Peyer's patch (tissue), 4 donors: Measurements from ENCODE around the gene LEFTY2. TPM values are rescaled to one million over a fixed set of nuclear protein-coding genes. Genes with fewer than 3 reads are reported as not detected.
"Not testable (repeated sequence)": the region's sequence is repeated elsewhere in the genome, so short reads cannot be mapped to it uniquely, and the experiment has no call there.

Experiments
- DNase-seq, 3 donors: peaks; one replicate each; pipeline ENCODE4 v3.0.0-alpha.2; 2017 to 2019
- H3K27ac ChIP-seq, 4 donors: fragments of 200-600 bp; sonication (generic); one replicate each; pipeline ENCODE4 v1.5.1; 2016 to 2019
- H3K27me3 ChIP-seq, 2 donors: fragments of 200-600 bp; sonication (generic); one replicate each; pipeline ENCODE4 v1.5.1; 2019
- H3K36me3 ChIP-seq, 3 donors: fragments of 200-600 bp; sonication (generic); one replicate each; pipeline ENCODE4 v1.5.1; 2016 to 2019
- H3K4me1 ChIP-seq, 4 donors: fragments of 200-600 bp; sonication (generic); one replicate each; pipeline ENCODE4 v1.5.1; 2016 to 2019
- H3K4me3 ChIP-seq, 4 donors: fragments of 200-600 bp; sonication (generic); 1 replicate in 3 of 4; 2 replicates in 1 of 4; pipeline ENCODE4 v1.5.1; 2016 to 2019; ENCODE audit warnings: mild to moderate bottlenecking in 1 of 4
- H3K9me3 ChIP-seq, 4 donors: fragments of 200-600 bp; sonication (generic); one replicate each; pipeline ENCODE4 v1.5.1; 2016 to 2019; ENCODE audit warnings: mild to moderate bottlenecking in 1 of 4
- CTCF ChIP-seq, 6 experiments: fragments of 450-650 bp in 4 of 6; fragments of 200-600 bp in 2 of 6; sonication (generic) in 1 of 6; IDR thresholded peaks; one replicate each; pipeline ENCODE4 v1.5.1; 2017 to 2019; ENCODE audit warnings: antibody characterized with exemption in 6 of 6, mild to moderate bottlenecking in 3 of 6, moderate library complexity in 1 of 6
- POLR2A ChIP-seq, 2 donors: fragments of 450-650 bp; IDR thresholded peaks; one replicate each; pipeline ENCODE4 v1.5.1; 2017; ENCODE audit warnings: antibody characterized with exemption in 2 of 2, mild to moderate bottlenecking in 2 of 2, moderate library complexity in 2 of 2
- total RNA-seq, 4 donors: library from RNA; depleted of rRNA; stranded (reverse); fragments of >200 nt; gene quantifications; one replicate each; pipeline ENCODE4 v1.1.0, GENCODE V29; 2016

The LEFTY2 gene
- total RNA-seq, 4 donors from 2014 or later: not detected

- no peak overlapping the region for H3K4me3 ChIP-seq
- H3K27me3 ChIP-seq: no peaks in the 10 kb centered on the region
- H3K27ac ChIP-seq: no peak overlapping the region
- TF ChIP-seq CTCF (IDR thresholded peaks at IDR 0.05): no peak
- no peak for TF ChIP-seq POLR2A (IDR thresholded peaks at IDR 0.05)
- peaks cover 0 to 36% (median 0%) of the 10 kb centered on the region in 3 donors for H3K36me3 ChIP-seq
- no peaks in the 10 kb centered on the region for H3K4me1 ChIP-seq
- peak in 1 of 3 donors; percentile 34 for DNase-seq
- H3K9me3 ChIP-seq: no peaks in the 10 kb centered on the region
These were observed 37.1 kb upstream of the LEFTY2 start for GRCh38 chr1:225977937-225978748.

- H3K36me3 ChIP-seq, DNase-seq: not testable (repeated sequence)
These were observed 34.1 kb upstream of the LEFTY2 start for GRCh38 chr1:225975146-225975545.

GRCh38 chr1:225974454-225974853 is 33.4 kb upstream of the LEFTY2 start:
- Histone ChIP-seq H3K36me3 (peaks cover 0 to 1% (median 0%) of the 10 kb centered on the region in 3 donors), H3K9me3 (no peaks in the 10 kb centered on the region), H3K27me3 (no peaks in the 10 kb centered on the region), H3K4me1 (no peaks in the 10 kb centered on the region), H3K27ac (no peak overlapping the region), H3K4me3 (no peak overlapping the region)
- no peak for DNase-seq
- TF ChIP-seq CTCF (IDR thresholded peaks at IDR 0.05) (no peak), POLR2A (IDR thresholded peaks at IDR 0.05) (no peak)

More at GRCh38 chr1:225975146-225975545, 34.1 kb upstream of the LEFTY2 start:
- not testable (repeated sequence) for H3K27me3 ChIP-seq, H3K27ac ChIP-seq, H3K4me3 ChIP-seq, H3K4me1 ChIP-seq, H3K9me3 ChIP-seq

GRCh38 chr1:225973158-225973557 is 32.1 kb upstream of the LEFTY2 start:
- Histone ChIP-seq H3K36me3 (no peaks in the 10 kb centered on the region), H3K27me3 (no peaks in the 10 kb centered on the region), H3K4me1 (no peaks in the 10 kb centered on the region), H3K27ac (no peak overlapping the region), H3K4me3 (no peak overlapping the region), H3K9me3 (no peaks in the 10 kb centered on the region)
- no peak for DNase-seq
- TF ChIP-seq CTCF (IDR thresholded peaks at IDR 0.05): no peak
- TF ChIP-seq POLR2A (IDR thresholded peaks at IDR 0.05): no peak

GRCh38 chr1:225972344-225973152 is 31.5 kb upstream of the LEFTY2 start:
- no peaks in the 10 kb centered on the region for H3K9me3 ChIP-seq
- no peak overlapping the region for H3K4me3 ChIP-seq
- DNase-seq: no peak
- no peaks in the 10 kb centered on the region for H3K4me1 ChIP-seq
- no peak overlapping the region for H3K27ac ChIP-seq
- H3K27me3 ChIP-seq: no peaks in the 10 kb centered on the region
- no peaks in the 10 kb centered on the region for H3K36me3 ChIP-seq
- TF ChIP-seq POLR2A (IDR thresholded peaks at IDR 0.05) (no peak), CTCF (IDR thresholded peaks at IDR 0.05) (no peak)

GRCh38 chr1:225970592-225971157 is 29.7 kb upstream of the LEFTY2 start:
- not testable (repeated sequence) for H3K9me3 ChIP-seq, H3K4me3 ChIP-seq, H3K27ac ChIP-seq

GRCh38 chr1:225969751-225970150 is 28.7 kb upstream of the LEFTY2 start:
- not testable (repeated sequence) for H3K4me1 ChIP-seq, H3K4me3 ChIP-seq, H3K27me3 ChIP-seq, H3K27ac ChIP-seq, DNase-seq, H3K36me3 ChIP-seq, H3K9me3 ChIP-seq

More at GRCh38 chr1:225970592-225971157, 29.7 kb upstream of the LEFTY2 start:
- not testable (repeated sequence) for H3K27me3 ChIP-seq, H3K36me3 ChIP-seq, DNase-seq, H3K4me1 ChIP-seq
